ENCODE results near the gene PPOX. TPM values are rescaled to one million over a fixed set of nuclear protein-coding genes. Genes with fewer than 3 reads are reported as not detected.
A peak's percentile ranks its signal among the peaks of the same experiment; 100 is the strongest.

PPOX gene
- total RNA-seq, 2 donors from 2014 or later, result 13.4 to 14.3 TPM

- Histone ChIP-seq H3K4me1 (peaks cover 14% of the 10 kb centered on the region), H3K9me3 (no peaks in the 10 kb centered on the region), H3K27me3 (no peaks in the 10 kb centered on the region), H3K27ac (no peak overlapping the region), H3K4me3 (no peak overlapping the region), H3K36me3 (no peaks in the 10 kb centered on the region), H3K9ac (ENCODE audit: low read depth in 2 of 2, low read length in 2 of 2) (no peak overlapping the region)
- no peak for TF ChIP-seq CTCF (IDR thresholded peaks at IDR 0.05)
- no peak for DNase-seq
- intact Hi-C loops (cut with DNase I), result no loop called here
These were observed 4.6 kb upstream of the PPOX start for GRCh38 chr1:161161652-161162051.

GRCh38 chr1:161162052-161162451 is 4.2 kb upstream of the PPOX start:
- TF ChIP-seq CTCF (IDR thresholded peaks at IDR 0.05), result no peak
- H3K36me3 ChIP-seq, result no peaks in the 10 kb centered on the region
- H3K4me1 ChIP-seq, result peaks cover 17% of the 10 kb centered on the region
- H3K27ac ChIP-seq, result no peak overlapping the region
- intact Hi-C loops (cut with DNase I), result no loop called here
- no peaks in the 10 kb centered on the region for H3K9me3 ChIP-seq
- no peak for DNase-seq
- H3K4me3 ChIP-seq, result no peak overlapping the region
- no peaks in the 10 kb centered on the region for H3K27me3 ChIP-seq
- no peak overlapping the region for H3K9ac ChIP-seq (ENCODE audit: low read depth in 2 of 2, low read length in 2 of 2)

- peaks cover 19% of the 10 kb centered on the region for H3K4me1 ChIP-seq
These were observed 3.4 kb upstream of the PPOX start for GRCh38 chr1:161162806-161163205.

GRCh38 chr1:161163793-161164192 is 2.4 kb upstream of the PPOX start:
- no peaks in the 10 kb centered on the region for H3K27me3 ChIP-seq
- H3K27ac ChIP-seq, result no peak overlapping the region
- no peak for TF ChIP-seq CTCF (IDR thresholded peaks at IDR 0.05)
- no peak overlapping the region for H3K9ac ChIP-seq (ENCODE audit: low read depth in 2 of 2, low read length in 2 of 2)
- no peaks in the 10 kb centered on the region for H3K9me3 ChIP-seq
- H3K36me3 ChIP-seq, result no peaks in the 10 kb centered on the region
- no peak overlapping the region for H3K4me3 ChIP-seq
- no peak for DNase-seq
- H3K4me1 ChIP-seq, result peaks cover 19% of the 10 kb centered on the region
- intact Hi-C loops (cut with DNase I), result no loop called here

More at GRCh38 chr1:161162806-161163205, 3.4 kb upstream of the PPOX start:
- TF ChIP-seq CTCF (IDR thresholded peaks at IDR 0.05), result no peak
- no peak overlapping the region for H3K27ac ChIP-seq
- H3K36me3 ChIP-seq, result no peaks in the 10 kb centered on the region
- no peak overlapping the region for H3K9ac ChIP-seq (ENCODE audit: low read depth in 2 of 2, low read length in 2 of 2)
- intact Hi-C loops (cut with DNase I), result no loop called here
- H3K9me3 ChIP-seq, result no peaks in the 10 kb centered on the region
- H3K27me3 ChIP-seq, result no peaks in the 10 kb centered on the region
- no peak overlapping the region for H3K4me3 ChIP-seq
- no peak for DNase-seq

GRCh38 chr1:161164901-161165610 is 1.2 kb upstream of the PPOX start:
- no peak for TF ChIP-seq CTCF (IDR thresholded peaks at IDR 0.05)
- Histone ChIP-seq H3K4me3 (peak overlapping the region; percentile 84), H3K27me3 (no peaks in the 10 kb centered on the region), H3K36me3 (no peaks in the 10 kb centered on the region), H3K9ac (ENCODE audit: low read depth in 2 of 2, low read length in 2 of 2) (peak overlapping the region in 1 of 2 donors; percentile 93), H3K4me1 (peaks cover 18% of the 10 kb centered on the region), H3K9me3 (no peaks in the 10 kb centered on the region), H3K27ac (peak overlapping the region; percentile 89)
- intact Hi-C loops (cut with DNase I), result no loop called here
- no peak for DNase-seq
